ENCODE results near the gene PHACTR3.

DNA sequence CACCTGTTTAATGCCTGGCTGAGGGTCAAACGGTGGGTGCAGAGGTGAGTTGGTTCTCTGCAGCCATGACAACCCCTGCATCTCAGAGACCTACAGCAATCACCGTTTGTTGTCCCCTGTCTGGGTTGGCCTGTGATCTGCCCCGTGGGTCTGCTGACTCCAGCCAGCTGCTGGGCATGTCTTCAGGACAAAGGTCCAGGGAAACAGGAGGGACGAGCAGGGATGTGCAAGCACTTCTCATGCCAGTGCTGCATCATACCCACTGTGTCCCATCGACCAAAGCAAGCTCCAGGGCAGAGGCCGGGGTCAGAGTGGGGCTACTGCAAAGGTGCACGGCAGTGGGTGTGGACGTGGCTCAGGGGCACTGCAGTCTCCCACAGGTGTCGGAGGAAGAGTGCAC lies 150.2 kb downstream of the PHACTR3 start:
- TF ChIP-seq, protein P1, sequence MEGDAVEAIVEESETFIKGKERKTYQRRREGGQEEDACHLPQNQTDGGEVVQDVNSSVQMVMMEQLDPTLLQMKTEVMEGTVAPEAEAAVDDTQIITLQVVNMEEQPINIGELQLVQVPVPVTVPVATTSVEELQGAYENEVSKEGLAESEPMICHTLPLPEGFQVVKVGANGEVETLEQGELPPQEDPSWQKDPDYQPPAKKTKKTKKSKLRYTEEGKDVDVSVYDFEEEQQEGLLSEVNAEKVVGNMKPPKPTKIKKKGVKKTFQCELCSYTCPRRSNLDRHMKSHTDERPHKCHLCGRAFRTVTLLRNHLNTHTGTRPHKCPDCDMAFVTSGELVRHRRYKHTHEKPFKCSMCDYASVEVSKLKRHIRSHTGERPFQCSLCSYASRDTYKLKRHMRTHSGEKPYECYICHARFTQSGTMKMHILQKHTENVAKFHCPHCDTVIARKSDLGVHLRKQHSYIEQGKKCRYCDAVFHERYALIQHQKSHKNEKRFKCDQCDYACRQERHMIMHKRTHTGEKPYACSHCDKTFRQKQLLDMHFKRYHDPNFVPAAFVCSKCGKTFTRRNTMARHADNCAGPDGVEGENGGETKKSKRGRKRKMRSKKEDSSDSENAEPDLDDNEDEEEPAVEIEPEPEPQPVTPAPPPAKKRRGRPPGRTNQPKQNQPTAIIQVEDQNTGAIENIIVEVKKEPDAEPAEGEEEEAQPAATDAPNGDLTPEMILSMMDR (IDR thresholded peaks at IDR 0.05) = no peak
- no peak for TF ChIP-seq ZFX (IDR thresholded peaks at IDR 0.05; ENCODE audit: borderline replicate concordance)
